ENCODE data around the gene APEH.
A peak's percentile ranks its signal among the peaks of the same experiment; 100 is the strongest.

The APEH gene

DNA sequence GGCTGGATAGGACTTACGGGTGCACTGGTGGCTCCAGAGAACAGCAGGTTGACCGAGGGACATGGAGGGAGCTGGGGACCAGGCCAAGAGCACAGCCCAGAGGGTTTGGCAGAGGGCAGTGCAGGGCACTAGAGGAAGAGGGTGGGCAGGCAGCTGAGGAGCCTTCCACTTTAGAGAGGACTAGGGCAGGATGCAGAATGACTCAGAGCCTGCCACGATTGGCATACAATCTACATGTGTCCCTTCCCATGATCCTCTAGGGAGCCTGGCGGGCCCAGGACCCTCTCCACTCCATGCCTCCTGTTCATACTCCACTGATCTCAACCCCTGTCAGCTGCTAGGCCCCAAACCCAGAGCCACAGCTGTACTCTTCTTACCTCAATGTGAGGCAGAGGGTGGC, 14.4 kb upstream of the APEH start:
- no peaks in the 10 kb centered on the region for H3K36me3 ChIP-seq (replicated peaks; ENCODE audit: low read depth, low read length)
- no peak overlapping the region for H3K4me3 ChIP-seq (ENCODE audit: low read length)
- no peak for TF ChIP-seq CTCF (IDR thresholded peaks at IDR 0.05; ENCODE audit: low read depth, low read length)
- no peak for TF ChIP-seq EZH2phosphoT487 (IDR thresholded peaks at IDR 0.05; ENCODE audit: low read depth)
- no peak overlapping the region for H3K9ac ChIP-seq (ENCODE audit: low read length)
- H3K4me1 ChIP-seq (ENCODE audit: low read length) = no peaks in the 10 kb centered on the region
- H3K27me3 ChIP-seq (ENCODE audit: low read depth, low read length) = no peaks in the 10 kb centered on the region
- H3K4me2 ChIP-seq (ENCODE audit: low read length) = no peak overlapping the region
- H3K9me3 ChIP-seq (ENCODE audit: insufficient read depth, low read length) = no peaks in the 10 kb centered on the region
- peak overlapping the region; percentile 15; the same call in 1 of the 2 replicates for H2AFZ ChIP-seq (ENCODE audit: low read depth, low read length)
- no peaks in the 10 kb centered on the region for H3K79me2 ChIP-seq (ENCODE audit: low read length)
- no peaks in the 10 kb centered on the region for H4K20me1 ChIP-seq (ENCODE audit: insufficient read depth, low read length)
- H3K27ac ChIP-seq (ENCODE audit: low read length) = no peak overlapping the region

DNA sequence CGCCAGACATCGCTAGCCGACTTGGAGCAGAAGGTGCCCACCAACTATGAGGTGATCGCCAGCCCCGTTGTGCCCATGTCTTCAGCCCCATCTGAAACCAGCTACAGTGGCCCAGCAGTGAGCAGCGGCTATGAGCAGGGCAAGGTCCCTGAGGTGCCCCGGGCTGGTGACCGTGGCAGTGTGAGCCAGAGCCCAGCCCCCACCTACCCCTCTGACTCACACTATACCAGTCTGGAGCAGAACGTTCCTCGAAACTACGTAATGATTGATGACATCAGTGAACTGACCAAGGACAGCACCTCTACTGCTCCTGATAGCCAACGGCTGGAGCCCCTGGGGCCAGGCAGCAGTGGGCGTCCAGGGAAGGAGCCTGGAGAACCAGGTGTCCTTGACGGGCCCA, 12.9 kb upstream of the APEH start:
- Histone ChIP-seq H3K27me3 (ENCODE audit: low read depth, low read length) (no peaks in the 10 kb centered on the region), H3K79me2 (ENCODE audit: low read length) (no peaks in the 10 kb centered on the region), H3K4me3 (ENCODE audit: low read length) (no peak overlapping the region), H3K9ac (ENCODE audit: low read length) (no peak overlapping the region), H3K9me3 (ENCODE audit: insufficient read depth, low read length) (no peaks in the 10 kb centered on the region), H3K36me3 (replicated peaks; ENCODE audit: low read depth, low read length) (no peaks in the 10 kb centered on the region), H3K4me2 (ENCODE audit: low read length) (no peak overlapping the region), H4K20me1 (ENCODE audit: insufficient read depth, low read length) (no peaks in the 10 kb centered on the region), H3K27ac (ENCODE audit: low read length) (no peak overlapping the region), H2AFZ (ENCODE audit: low read depth, low read length) (no peak overlapping the region), H3K4me1 (ENCODE audit: low read length) (no peaks in the 10 kb centered on the region)
- TF ChIP-seq CTCF (IDR thresholded peaks at IDR 0.05; ENCODE audit: low read depth, low read length) = no peak

- Histone ChIP-seq H3K9ac (ENCODE audit: low read length) (no peak overlapping the region), H3K4me3 (ENCODE audit: low read length) (no peak overlapping the region), H3K27ac (ENCODE audit: low read length) (no peak overlapping the region), H3K4me1 (ENCODE audit: low read length) (no peaks in the 10 kb centered on the region), H3K9me3 (ENCODE audit: insufficient read depth, low read length) (no peaks in the 10 kb centered on the region), H3K4me2 (ENCODE audit: low read length) (no peak overlapping the region), H4K20me1 (ENCODE audit: insufficient read depth, low read length) (no peaks in the 10 kb centered on the region), H2AFZ (ENCODE audit: low read depth, low read length) (no peak overlapping the region), H3K27me3 (ENCODE audit: low read depth, low read length) (no peaks in the 10 kb centered on the region), H3K79me2 (ENCODE audit: low read length) (no peaks in the 10 kb centered on the region), H3K36me3 (replicated peaks; ENCODE audit: low read depth, low read length) (no peaks in the 10 kb centered on the region)
- TF ChIP-seq EZH2phosphoT487 (IDR thresholded peaks at IDR 0.05; ENCODE audit: low read depth) (no peak), CTCF (IDR thresholded peaks at IDR 0.05; ENCODE audit: low read depth, low read length) (no peak)
Observed at GRCh38 chr3:49662021-49662420, 12.1 kb upstream of the APEH start.

DNA sequence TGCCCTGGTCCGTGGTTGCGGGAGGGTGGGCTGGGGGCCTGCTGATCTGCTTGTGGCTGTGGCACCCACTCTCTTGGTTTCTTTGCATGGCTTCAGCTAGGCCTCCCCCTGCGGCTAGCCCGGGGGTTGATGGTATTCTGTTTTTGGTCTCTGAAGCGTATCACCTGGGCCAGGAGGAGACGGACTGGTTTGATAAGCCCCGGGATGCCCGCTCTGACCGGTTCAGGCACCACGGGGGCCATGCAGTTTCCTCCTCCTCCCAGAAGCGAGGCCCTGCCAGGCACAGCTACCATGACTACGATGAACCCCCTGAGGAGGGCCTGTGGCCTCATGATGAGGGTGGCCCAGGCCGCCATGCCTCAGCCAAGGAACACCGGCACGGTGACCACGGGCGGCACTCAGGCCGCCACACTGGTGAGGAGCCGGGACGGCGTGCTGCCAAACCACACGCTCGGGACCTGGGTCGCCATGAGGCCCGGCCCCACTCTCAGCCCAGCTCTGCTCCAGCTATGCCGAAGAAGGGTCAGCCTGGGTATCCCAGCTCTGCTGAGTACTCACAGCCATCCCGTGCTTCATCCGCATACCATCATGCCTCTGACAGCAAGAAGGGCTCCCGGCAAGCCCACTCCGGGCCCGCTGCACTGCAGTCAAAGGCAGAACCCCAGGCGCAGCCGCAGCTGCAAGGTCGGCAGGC, 11.3 kb upstream of the APEH start:
- no peak overlapping the region for H3K9ac ChIP-seq (ENCODE audit: low read length)

More for the DNA sequence above, 11.3 kb upstream of the APEH start:
- Histone ChIP-seq H3K27ac (ENCODE audit: low read length) (no peak overlapping the region), H3K79me2 (ENCODE audit: low read length) (no peaks in the 10 kb centered on the region), H3K4me1 (ENCODE audit: low read length) (no peaks in the 10 kb centered on the region), H3K27me3 (ENCODE audit: low read depth, low read length) (no peaks in the 10 kb centered on the region), H3K36me3 (replicated peaks; ENCODE audit: low read depth, low read length) (no peaks in the 10 kb centered on the region), H3K4me3 (ENCODE audit: low read length) (no peak overlapping the region), H3K4me2 (ENCODE audit: low read length) (no peak overlapping the region), H2AFZ (ENCODE audit: low read depth, low read length) (no peak overlapping the region), H4K20me1 (ENCODE audit: insufficient read depth, low read length) (no peaks in the 10 kb centered on the region), H3K9me3 (ENCODE audit: insufficient read depth, low read length) (no peaks in the 10 kb centered on the region)
- TF ChIP-seq EZH2phosphoT487 (IDR thresholded peaks at IDR 0.05; ENCODE audit: low read depth) (no peak), CTCF (IDR thresholded peaks at IDR 0.05; ENCODE audit: low read depth, low read length) (no peak)
